ENCODE results near the gene RHOC. TPM values are rescaled to one million over a fixed set of nuclear protein-coding genes. Genes with fewer than 3 reads are reported as not detected.

Gene RHOC
- total RNA-seq, 1 donor from 2014 or later = 285 TPM

- Mint-ChIP-seq H3K27ac (ENCODE audit: unreplicated experiment) (peak overlapping the region; percentile 99), H3K27me3 (ENCODE audit: unreplicated experiment) (no peaks in the 10 kb centered on the region), H3K4me1 (ENCODE audit: unreplicated experiment) (peaks cover 38% of the 10 kb centered on the region), H3K4me3 (ENCODE audit: unreplicated experiment) (peak overlapping the region; percentile 96), H3K9me3 (ENCODE audit: unreplicated experiment) (no peaks in the 10 kb centered on the region), H3K36me3 (ENCODE audit: unreplicated experiment) (peaks cover 34% of the 10 kb centered on the region)
- DNase-seq (ENCODE audit: extremely low spot score, unreplicated experiment) = no peak
- peak; percentile 63 for TF ChIP-seq CTCF (IDR thresholded peaks at IDR 0.05)
Measured at GRCh38 chr1:112673592-112674439, 33.1 kb downstream of the RHOC start.

- no peaks in the 10 kb centered on the region for H3K9me3 Mint-ChIP-seq (ENCODE audit: unreplicated experiment)
- peaks cover 40% of the 10 kb centered on the region for H3K4me1 Mint-ChIP-seq (ENCODE audit: unreplicated experiment)
- H3K36me3 Mint-ChIP-seq (ENCODE audit: unreplicated experiment) = peaks cover 40% of the 10 kb centered on the region
- DNase-seq (ENCODE audit: extremely low spot score, unreplicated experiment) = no peak
- no peak for TF ChIP-seq CTCF (IDR thresholded peaks at IDR 0.05)
- H3K27me3 Mint-ChIP-seq (ENCODE audit: unreplicated experiment) = no peaks in the 10 kb centered on the region
- H3K4me3 Mint-ChIP-seq (ENCODE audit: unreplicated experiment) = no peak overlapping the region
- peak overlapping the region; percentile 99 for H3K27ac Mint-ChIP-seq (ENCODE audit: unreplicated experiment)
Measured at GRCh38 chr1:112672842-112673241, 34.1 kb downstream of the RHOC start.

GRCh38 chr1:112672009-112672408 lies 34.9 kb downstream of the RHOC start:
- H3K27ac Mint-ChIP-seq (ENCODE audit: unreplicated experiment) = peak overlapping the region; percentile 4

GRCh38 chr1:112666946-112667345 lies 40.0 kb downstream of the RHOC start:
- Mint-ChIP-seq H3K36me3 (ENCODE audit: unreplicated experiment) (peaks cover 51% of the 10 kb centered on the region), H3K27ac (ENCODE audit: unreplicated experiment) (peak overlapping the region; percentile 18), H3K4me1 (ENCODE audit: unreplicated experiment) (peaks cover 5% of the 10 kb centered on the region), H3K27me3 (ENCODE audit: unreplicated experiment) (no peaks in the 10 kb centered on the region), H3K4me3 (ENCODE audit: unreplicated experiment) (no peak overlapping the region), H3K9me3 (ENCODE audit: unreplicated experiment) (no peaks in the 10 kb centered on the region)
- no peak for DNase-seq (ENCODE audit: extremely low spot score, unreplicated experiment)
- no peak for TF ChIP-seq CTCF (IDR thresholded peaks at IDR 0.05)

More at GRCh38 chr1:112672009-112672408, 34.9 kb downstream of the RHOC start:
- Mint-ChIP-seq H3K36me3 (ENCODE audit: unreplicated experiment) (peaks cover 45% of the 10 kb centered on the region), H3K9me3 (ENCODE audit: unreplicated experiment) (no peaks in the 10 kb centered on the region), H3K4me3 (ENCODE audit: unreplicated experiment) (no peak overlapping the region), H3K4me1 (ENCODE audit: unreplicated experiment) (peaks cover 40% of the 10 kb centered on the region), H3K27me3 (ENCODE audit: unreplicated experiment) (no peaks in the 10 kb centered on the region)
- DNase-seq (ENCODE audit: extremely low spot score, unreplicated experiment) = no peak
- TF ChIP-seq CTCF (IDR thresholded peaks at IDR 0.05) = no peak

GRCh38 chr1:112665857-112666256 lies 41.1 kb downstream of the RHOC start:
- Mint-ChIP-seq H3K4me1 (ENCODE audit: unreplicated experiment) (peaks cover 5% of the 10 kb centered on the region), H3K27me3 (ENCODE audit: unreplicated experiment) (no peaks in the 10 kb centered on the region), H3K27ac (ENCODE audit: unreplicated experiment) (no peak overlapping the region), H3K4me3 (ENCODE audit: unreplicated experiment) (no peak overlapping the region), H3K36me3 (ENCODE audit: unreplicated experiment) (peaks cover 49% of the 10 kb centered on the region), H3K9me3 (ENCODE audit: unreplicated experiment) (no peaks in the 10 kb centered on the region)
- no peak for TF ChIP-seq CTCF (IDR thresholded peaks at IDR 0.05)
- DNase-seq (ENCODE audit: extremely low spot score, unreplicated experiment) = no peak
